Parathyroid adenoma (tissue), 2 donors: ENCODE results near the gene BRD3.

Experiments
- H2AFZ ChIP-seq: fragments of 300-600 bp; sonication (generic); one replicate; pipeline ENCODE4 v1.7.0; 2017; ENCODE audit warnings: antibody characterized with exemption, mild to moderate bottlenecking
- H3K27ac ChIP-seq: fragments of 300-600 bp; sonication (generic); one replicate; pipeline ENCODE4 v1.7.0; 2017
- H3K27me3 ChIP-seq: fragments of 300-600 bp; sonication (generic); one replicate; pipeline ENCODE4 v1.7.0; 2017; ENCODE audit warnings: low read length; ENCODE audit not compliant: control insufficient read depth, insufficient read depth
- H3K36me3 ChIP-seq: fragments of 300-600 bp; sonication (generic); one replicate; pipeline ENCODE4 v1.7.0; 2017; ENCODE audit warnings: low read length; ENCODE audit not compliant: control insufficient read depth, insufficient read depth
- H3K4me1 ChIP-seq: fragments of 300-600 bp; sonication (generic); one replicate; pipeline ENCODE4 v1.7.0; 2017; ENCODE audit warnings: control low read depth
- H3K4me2 ChIP-seq: fragments of 300-600 bp; sonication (generic); one replicate; pipeline ENCODE4 v1.7.0; 2017; ENCODE audit warnings: low read length
- H3K4me3 ChIP-seq: fragments of 300-600 bp; sonication (generic); one replicate; pipeline ENCODE4 v1.7.0; 2017; ENCODE audit warnings: low read depth, low read length
- H3K79me2 ChIP-seq: fragments of 300-600 bp; sonication (generic); one replicate; pipeline ENCODE4 v1.7.0; 2017; ENCODE audit warnings: control low read depth
- H3K9ac ChIP-seq: fragments of 300-600 bp; sonication (generic); one replicate; pipeline ENCODE4 v1.7.0; 2017; ENCODE audit warnings: mild to moderate bottlenecking
- H3K9me3 ChIP-seq: fragments of 300-600 bp; sonication (generic); one replicate; pipeline ENCODE4 v1.7.0; 2017; ENCODE audit warnings: low read length; ENCODE audit not compliant: control insufficient read depth
- TF ChIP-seq, protein P1 (sequence below): fragments of 300-600 bp; sonication (generic); IDR thresholded peaks from one replicate; pipeline ENCODE4 v1.7.0; 2017; ENCODE audit warnings: antibody characterized with exemption, mild to moderate bottlenecking
- donor health status: primary hyperparathyroidism.

Gene BRD3

DNA sequence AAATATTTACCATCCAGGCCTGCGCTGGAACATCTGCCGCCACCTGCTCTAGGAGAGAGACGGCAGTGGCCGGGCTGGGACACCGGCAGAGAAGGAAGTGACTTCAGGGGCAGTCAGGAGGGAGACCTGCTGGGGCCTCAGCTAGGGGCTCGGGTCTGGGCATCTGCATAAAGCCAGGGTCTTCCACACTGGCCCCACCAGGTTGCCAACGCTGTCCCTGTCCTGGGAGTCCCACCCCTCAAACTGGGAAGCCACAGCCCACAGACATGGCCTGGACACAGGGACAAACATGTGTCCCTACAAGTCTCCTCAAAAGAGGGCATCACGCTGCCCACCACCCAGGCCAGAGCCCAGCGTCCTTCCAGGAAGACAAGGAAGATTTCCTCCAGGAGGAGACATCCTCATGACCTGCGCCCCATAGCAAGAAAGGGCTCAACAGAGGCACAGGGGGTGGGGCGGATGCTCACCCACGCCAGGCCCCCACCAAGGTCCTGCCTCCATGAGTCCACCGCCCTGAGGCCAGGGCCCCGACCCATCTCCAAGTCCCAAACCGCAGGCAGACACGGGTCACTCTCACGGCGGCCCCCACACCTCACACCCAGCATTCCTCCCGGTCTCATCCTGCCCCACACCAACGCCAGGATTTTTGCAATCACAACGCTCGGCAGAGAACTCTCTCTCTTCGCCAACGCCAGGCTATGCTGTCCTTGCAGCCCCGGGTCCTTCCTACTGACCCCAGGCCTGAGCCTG, 84.7 kb downstream of the BRD3 start:
- Histone ChIP-seq H3K9me3 (no peaks in the 10 kb centered on the region), H2AFZ (no peak overlapping the region), H3K36me3 (no peaks in the 10 kb centered on the region), H3K79me2 (no peaks in the 10 kb centered on the region), H3K4me1 (no peaks in the 10 kb centered on the region), H3K4me2 (no peak overlapping the region), H3K4me3 (no peak overlapping the region), H3K27ac (no peak overlapping the region), H3K9ac (no peak overlapping the region), H3K27me3 (no peaks in the 10 kb centered on the region)
- TF ChIP-seq, protein P1, sequence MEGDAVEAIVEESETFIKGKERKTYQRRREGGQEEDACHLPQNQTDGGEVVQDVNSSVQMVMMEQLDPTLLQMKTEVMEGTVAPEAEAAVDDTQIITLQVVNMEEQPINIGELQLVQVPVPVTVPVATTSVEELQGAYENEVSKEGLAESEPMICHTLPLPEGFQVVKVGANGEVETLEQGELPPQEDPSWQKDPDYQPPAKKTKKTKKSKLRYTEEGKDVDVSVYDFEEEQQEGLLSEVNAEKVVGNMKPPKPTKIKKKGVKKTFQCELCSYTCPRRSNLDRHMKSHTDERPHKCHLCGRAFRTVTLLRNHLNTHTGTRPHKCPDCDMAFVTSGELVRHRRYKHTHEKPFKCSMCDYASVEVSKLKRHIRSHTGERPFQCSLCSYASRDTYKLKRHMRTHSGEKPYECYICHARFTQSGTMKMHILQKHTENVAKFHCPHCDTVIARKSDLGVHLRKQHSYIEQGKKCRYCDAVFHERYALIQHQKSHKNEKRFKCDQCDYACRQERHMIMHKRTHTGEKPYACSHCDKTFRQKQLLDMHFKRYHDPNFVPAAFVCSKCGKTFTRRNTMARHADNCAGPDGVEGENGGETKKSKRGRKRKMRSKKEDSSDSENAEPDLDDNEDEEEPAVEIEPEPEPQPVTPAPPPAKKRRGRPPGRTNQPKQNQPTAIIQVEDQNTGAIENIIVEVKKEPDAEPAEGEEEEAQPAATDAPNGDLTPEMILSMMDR, result no peak

GRCh38 chr9:133981958-133982681, 85.7 kb downstream of the BRD3 start:
- H3K4me3 ChIP-seq, result no peak overlapping the region
- no peak overlapping the region for H3K27ac ChIP-seq
- no peak overlapping the region for H2AFZ ChIP-seq
- no peak overlapping the region for H3K9ac ChIP-seq
- H3K79me2 ChIP-seq, result peaks cover 2% of the 10 kb centered on the region
- H3K27me3 ChIP-seq, result no peaks in the 10 kb centered on the region
- H3K36me3 ChIP-seq, result no peaks in the 10 kb centered on the region
- H3K4me1 ChIP-seq, result no peaks in the 10 kb centered on the region
- TF ChIP-seq, protein P1, result no peak
- no peak overlapping the region for H3K4me2 ChIP-seq
- no peaks in the 10 kb centered on the region for H3K9me3 ChIP-seq

- H3K4me1 ChIP-seq, result no peaks in the 10 kb centered on the region
Measured at GRCh38 chr9:133981589-133981957, 86.3 kb downstream of the BRD3 start.

DNA sequence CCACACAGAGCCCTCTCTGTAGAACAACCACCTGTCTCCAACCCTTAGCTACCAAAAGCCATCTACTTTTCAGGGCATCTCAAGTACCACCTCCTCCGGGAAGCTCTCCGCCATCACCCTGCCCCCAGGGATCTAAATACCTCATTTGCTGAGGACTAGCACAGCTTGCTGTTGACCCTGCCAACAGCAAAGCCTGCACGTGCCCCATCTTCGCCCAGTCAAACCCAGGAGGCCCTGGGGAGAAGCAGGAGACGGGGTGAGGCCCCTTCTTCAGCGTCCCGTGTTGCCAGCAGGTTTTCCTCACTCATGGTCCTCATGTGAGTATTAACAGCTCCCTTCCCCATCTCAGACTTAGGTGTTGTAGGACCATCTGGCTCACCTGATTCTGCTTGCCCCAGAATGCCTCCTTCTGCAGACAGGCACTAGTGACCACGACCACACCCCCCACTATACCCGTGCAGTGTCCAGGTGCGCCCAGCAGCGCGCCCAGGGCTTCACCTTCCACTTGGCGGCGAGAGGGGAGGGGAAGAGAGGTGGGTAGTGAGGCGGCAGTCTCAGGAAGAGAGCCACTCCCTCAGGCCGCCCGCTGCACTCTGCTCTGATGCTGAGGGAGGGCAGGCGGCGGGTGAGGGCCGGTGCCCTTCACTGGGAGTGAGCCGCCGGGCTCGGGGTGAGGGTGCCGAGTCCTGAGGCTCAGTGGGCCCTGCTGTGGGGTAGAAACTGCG, 86.8 kb downstream of the BRD3 start:
- H3K79me2 ChIP-seq, result peaks cover 8% of the 10 kb centered on the region
- TF ChIP-seq, protein P1, result no peak
- H3K27me3 ChIP-seq, result no peaks in the 10 kb centered on the region
- H3K4me1 ChIP-seq, result no peaks in the 10 kb centered on the region
- no peaks in the 10 kb centered on the region for H3K36me3 ChIP-seq
- H2AFZ ChIP-seq, result no peak overlapping the region
- H3K9ac ChIP-seq, result no peak overlapping the region
- no peaks in the 10 kb centered on the region for H3K9me3 ChIP-seq
- H3K27ac ChIP-seq, result no peak overlapping the region
- no peak overlapping the region for H3K4me3 ChIP-seq
- no peak overlapping the region for H3K4me2 ChIP-seq

More at GRCh38 chr9:133981589-133981957, 86.3 kb downstream of the BRD3 start:
- Histone ChIP-seq H3K9ac (no peak overlapping the region), H3K36me3 (no peaks in the 10 kb centered on the region), H3K4me2 (no peak overlapping the region), H2AFZ (no peak overlapping the region), H3K9me3 (no peaks in the 10 kb centered on the region), H3K27ac (no peak overlapping the region), H3K79me2 (peaks cover 6% of the 10 kb centered on the region), H3K27me3 (no peaks in the 10 kb centered on the region), H3K4me3 (no peak overlapping the region)
- TF ChIP-seq, protein P1, result no peak
